Esophagus muscularis mucosa (tissue), 3 donors: ENCODE data around the gene TTC33.

Experiments
- POLR2A ChIP-seq: fragments of 450-650 bp; IDR thresholded peaks from one replicate; pipeline ENCODE4 v1.6.1; 2017; ENCODE audit warnings: antibody characterized with exemption, moderate library complexity, mild to moderate bottlenecking, low read depth
- TF ChIP-seq, protein P1 (sequence below), 3 experiments: fragments of 200-600 bp in 2 of 3; fragments of 450-650 bp in 1 of 3; sonication (generic) in 2 of 3; IDR thresholded peaks; one replicate each; pipeline ENCODE4 v1.5.1; 2017 to 2019; ENCODE audit warnings: antibody characterized with exemption in 3 of 3, mild to moderate bottlenecking in 2 of 3, moderate library complexity in 1 of 3

DNA sequence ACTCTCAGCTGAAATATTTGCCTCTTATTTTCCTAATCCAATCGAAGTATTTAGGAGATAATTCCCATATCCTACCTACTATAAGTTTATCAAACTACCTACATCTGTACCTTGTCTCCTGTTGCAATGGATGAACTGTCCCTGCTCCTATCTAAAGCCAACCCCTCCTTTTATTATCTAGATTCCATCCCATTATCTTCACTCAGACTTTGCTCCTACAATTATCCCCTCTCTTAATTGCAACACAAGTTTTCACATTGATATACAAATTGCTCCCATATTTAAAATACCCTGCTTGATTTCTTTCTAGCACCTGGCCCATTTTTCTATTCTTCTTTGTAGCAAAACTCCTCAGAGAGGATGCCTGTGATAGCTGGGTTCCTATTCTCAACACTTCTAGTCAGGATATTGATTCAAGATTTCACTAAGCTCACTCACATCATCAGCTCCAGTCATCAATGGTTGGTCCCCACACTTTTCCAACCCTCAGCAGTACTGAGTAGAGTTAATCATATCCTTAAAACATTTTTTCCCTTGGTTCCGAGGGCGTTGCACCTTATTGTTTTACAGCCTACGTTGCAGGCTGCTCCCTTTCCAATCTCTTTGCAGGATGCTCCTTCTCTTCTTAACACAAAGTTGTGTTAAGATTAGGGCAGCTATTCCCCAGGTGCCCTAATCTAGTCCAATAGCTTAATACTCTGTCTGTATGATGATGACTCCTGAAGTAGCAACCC is 253.9 kb downstream of the TTC33 start:
- TF ChIP-seq POLR2A = no peak
- TF ChIP-seq, protein P1, sequence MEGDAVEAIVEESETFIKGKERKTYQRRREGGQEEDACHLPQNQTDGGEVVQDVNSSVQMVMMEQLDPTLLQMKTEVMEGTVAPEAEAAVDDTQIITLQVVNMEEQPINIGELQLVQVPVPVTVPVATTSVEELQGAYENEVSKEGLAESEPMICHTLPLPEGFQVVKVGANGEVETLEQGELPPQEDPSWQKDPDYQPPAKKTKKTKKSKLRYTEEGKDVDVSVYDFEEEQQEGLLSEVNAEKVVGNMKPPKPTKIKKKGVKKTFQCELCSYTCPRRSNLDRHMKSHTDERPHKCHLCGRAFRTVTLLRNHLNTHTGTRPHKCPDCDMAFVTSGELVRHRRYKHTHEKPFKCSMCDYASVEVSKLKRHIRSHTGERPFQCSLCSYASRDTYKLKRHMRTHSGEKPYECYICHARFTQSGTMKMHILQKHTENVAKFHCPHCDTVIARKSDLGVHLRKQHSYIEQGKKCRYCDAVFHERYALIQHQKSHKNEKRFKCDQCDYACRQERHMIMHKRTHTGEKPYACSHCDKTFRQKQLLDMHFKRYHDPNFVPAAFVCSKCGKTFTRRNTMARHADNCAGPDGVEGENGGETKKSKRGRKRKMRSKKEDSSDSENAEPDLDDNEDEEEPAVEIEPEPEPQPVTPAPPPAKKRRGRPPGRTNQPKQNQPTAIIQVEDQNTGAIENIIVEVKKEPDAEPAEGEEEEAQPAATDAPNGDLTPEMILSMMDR (IDR thresholded peaks at IDR 0.05) = no peak
